OCI-LY7 (cell line): Measurements from ENCODE around the gene UNC13A.

Experiments used
- EZH2phosphoT487 ChIP-seq: fragments of 200-600 bp; sonication (generic); IDR thresholded peaks from 2 replicates; pipeline ENCODE4 v1.6.1; 2018; ENCODE audit warnings: low read depth, borderline replicate concordance, mild to moderate bottlenecking, mixed run types, antibody characterized with exemption, low read length, moderate library complexity, mixed read lengths
- TF ChIP-seq, protein P1 (sequence below): fragments of 200-600 bp; sonication (generic); conservative IDR thresholded peaks from 2 replicates; pipeline ENCODE4 v1.5.1; 2014; ENCODE audit warnings: mild to moderate bottlenecking, antibody characterized with exemption, low read length, moderate library complexity, mixed read lengths

DNA sequence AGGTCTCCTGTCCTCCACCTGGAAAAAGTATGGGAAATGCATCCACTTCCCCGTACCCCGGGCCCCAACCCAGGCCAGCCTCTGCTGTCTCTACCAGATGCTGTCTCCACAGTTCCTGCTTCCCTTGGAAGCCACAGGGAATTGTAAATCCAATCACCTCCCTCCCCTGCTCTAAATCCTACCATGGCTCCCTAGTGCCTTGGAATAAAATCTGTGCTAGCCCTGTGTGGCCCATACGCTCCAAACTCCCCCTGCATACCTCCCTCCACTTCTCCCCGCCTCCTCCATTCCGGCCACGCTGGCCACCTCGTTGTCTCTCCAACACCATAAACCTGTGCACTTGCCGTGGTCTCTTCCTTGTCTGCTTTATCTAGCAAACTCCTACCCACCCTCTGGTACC, 31.2 kb downstream of the UNC13A start:
- TF ChIP-seq, protein P1, sequence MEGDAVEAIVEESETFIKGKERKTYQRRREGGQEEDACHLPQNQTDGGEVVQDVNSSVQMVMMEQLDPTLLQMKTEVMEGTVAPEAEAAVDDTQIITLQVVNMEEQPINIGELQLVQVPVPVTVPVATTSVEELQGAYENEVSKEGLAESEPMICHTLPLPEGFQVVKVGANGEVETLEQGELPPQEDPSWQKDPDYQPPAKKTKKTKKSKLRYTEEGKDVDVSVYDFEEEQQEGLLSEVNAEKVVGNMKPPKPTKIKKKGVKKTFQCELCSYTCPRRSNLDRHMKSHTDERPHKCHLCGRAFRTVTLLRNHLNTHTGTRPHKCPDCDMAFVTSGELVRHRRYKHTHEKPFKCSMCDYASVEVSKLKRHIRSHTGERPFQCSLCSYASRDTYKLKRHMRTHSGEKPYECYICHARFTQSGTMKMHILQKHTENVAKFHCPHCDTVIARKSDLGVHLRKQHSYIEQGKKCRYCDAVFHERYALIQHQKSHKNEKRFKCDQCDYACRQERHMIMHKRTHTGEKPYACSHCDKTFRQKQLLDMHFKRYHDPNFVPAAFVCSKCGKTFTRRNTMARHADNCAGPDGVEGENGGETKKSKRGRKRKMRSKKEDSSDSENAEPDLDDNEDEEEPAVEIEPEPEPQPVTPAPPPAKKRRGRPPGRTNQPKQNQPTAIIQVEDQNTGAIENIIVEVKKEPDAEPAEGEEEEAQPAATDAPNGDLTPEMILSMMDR: no peak
- no peak for TF ChIP-seq EZH2phosphoT487
